SK-N-SH treated with all-trans-retinoic acid at 6 μM for 48 hours (cell line): Measurements from ENCODE around the gene TNFRSF1B.

Experiments
- ATAC-seq: fragments of 200-7000 bp; cut with Tn5 transposase; 3 replicates; pipeline ENCODE4 v1.9.1; 2020; ENCODE audit warnings: mild to moderate bottlenecking, moderate library complexity
- ARNTL ChIP-seq: fragments of 450-650 bp; formaldehyde crosslinking; IDR thresholded peaks from 2 replicates; pipeline ENCODE4 v1.5.0; 2020; ENCODE audit warnings: low read depth, mild to moderate bottlenecking, moderate library complexity, borderline replicate concordance
- CSDC2 ChIP-seq: fragments of 250-450 bp; sonication (Bioruptor Pico); IDR thresholded peaks from 2 replicates; pipeline ENCODE4 v1.5.0; 2020; ENCODE audit warnings: mild to moderate bottlenecking, moderate library complexity
- ESRRG ChIP-seq: fragments of 250-450 bp; sonication (Bioruptor Pico); IDR thresholded peaks from 2 replicates; pipeline ENCODE4 v1.6.1; 2021; ENCODE audit warnings: mild to moderate bottlenecking
- GLIS3 ChIP-seq: fragments of 250-450 bp; sonication (Bioruptor Pico); IDR thresholded peaks from 2 replicates; pipeline ENCODE4 v1.5.0; 2020; ENCODE audit warnings: mild to moderate bottlenecking, moderate library complexity
- ISL1 ChIP-seq: fragments of 250-450 bp; sonication (Bioruptor Pico); IDR thresholded peaks from 2 replicates; pipeline ENCODE4 v2.1.2; 2022; ENCODE audit warnings: mild to moderate bottlenecking, moderate library complexity
- OSR1 ChIP-seq: fragments of 250-450 bp; sonication (Bioruptor Pico); IDR thresholded peaks from 2 replicates; pipeline ENCODE4 v1.8.0; 2022; ENCODE audit warnings: moderate library complexity, mild to moderate bottlenecking, inconsistent platforms
- PPARA ChIP-seq: fragments of 250-450 bp; sonication (Bioruptor Pico); IDR thresholded peaks from 2 replicates; pipeline ENCODE4 v1.5.0; 2020; ENCODE audit warnings: mild to moderate bottlenecking, borderline replicate concordance
- RARB ChIP-seq: fragments of 250-450 bp; sonication (Bioruptor Pico); IDR thresholded peaks from 2 replicates; pipeline ENCODE4 v1.8.0; 2021; ENCODE audit warnings: mild to moderate bottlenecking, moderate library complexity
- SNAI2 ChIP-seq: fragments of 250-450 bp; sonication (Bioruptor Pico); IDR thresholded peaks from 2 replicates; pipeline ENCODE4 v1.5.0; 2020; ENCODE audit warnings: mild to moderate bottlenecking, moderate library complexity
- TCF4 ChIP-seq: fragments of 250-450 bp; sonication (Bioruptor Pico); IDR thresholded peaks from 2 replicates; pipeline ENCODE4 v1.8.0; 2021; ENCODE audit warnings: mild to moderate bottlenecking, moderate library complexity, borderline replicate concordance
- TOX ChIP-seq: fragments of 250-450 bp; sonication (Bioruptor Pico); IDR thresholded peaks from 2 replicates; pipeline ENCODE4 v1.8.0; 2021; ENCODE audit warnings: mild to moderate bottlenecking, moderate library complexity, borderline replicate concordance
- ZC3H10 ChIP-seq: fragments of 250-450 bp; sonication (Bioruptor Pico); IDR thresholded peaks from 2 replicates; pipeline ENCODE4 v1.5.1; 2021; ENCODE audit warnings: mild to moderate bottlenecking, moderate library complexity
- ZFP3 ChIP-seq: fragments of 250-450 bp; sonication (Bioruptor Pico); IDR thresholded peaks from 2 replicates; pipeline ENCODE4 v1.5.0; 2020; ENCODE audit warnings: mild to moderate bottlenecking, moderate library complexity
- ZFP30 ChIP-seq: fragments of 450-650 bp; formaldehyde crosslinking; IDR thresholded peaks from 2 replicates; pipeline ENCODE4 v1.5.0; 2022; ENCODE audit warnings: mild to moderate bottlenecking, moderate library complexity
- ZNF565 ChIP-seq: fragments of 450-650 bp; formaldehyde crosslinking; conservative IDR thresholded peaks from 2 replicates; pipeline ENCODE4 v1.5.0; 2020; ENCODE audit warnings: low read depth, mild to moderate bottlenecking, moderate library complexity
- ZNF70 ChIP-seq: fragments of 450-650 bp; formaldehyde crosslinking; IDR thresholded peaks from 2 replicates; pipeline ENCODE4 v1.5.0; 2020; ENCODE audit warnings: mild to moderate bottlenecking, moderate library complexity
- ZNF8 ChIP-seq: fragments of 450-650 bp; formaldehyde crosslinking; IDR thresholded peaks from 2 replicates; pipeline ENCODE4 v1.5.0; 2020; ENCODE audit warnings: mild to moderate bottlenecking, moderate library complexity
- TF ChIP-seq, protein P1 (sequence below): fragments of 250-450 bp; sonication (Bioruptor Pico); IDR thresholded peaks from 2 replicates; pipeline ENCODE4 v1.5.1; 2021; ENCODE audit warnings: mild to moderate bottlenecking, moderate library complexity
- TF ChIP-seq, protein P2 (sequence below): fragments of 250-450 bp; sonication (Bioruptor Pico); IDR thresholded peaks from 2 replicates; pipeline ENCODE4 v1.5.1; 2020; ENCODE audit warnings: low read depth, mild to moderate bottlenecking, moderate library complexity
- TF ChIP-seq, protein P3 (sequence below): fragments of 250-450 bp; sonication (Bioruptor Pico); IDR thresholded peaks from 2 replicates; pipeline ENCODE4 v1.5.0; 2020; ENCODE audit warnings: mild to moderate bottlenecking, moderate library complexity
- TF ChIP-seq, protein P4 (sequence below): fragments of 250-450 bp; sonication (Bioruptor Pico); IDR thresholded peaks from 2 replicates; pipeline ENCODE4 v1.8.0; 2020; ENCODE audit warnings: mild to moderate bottlenecking, moderate library complexity, borderline replicate concordance

TNFRSF1B gene

DNA sequence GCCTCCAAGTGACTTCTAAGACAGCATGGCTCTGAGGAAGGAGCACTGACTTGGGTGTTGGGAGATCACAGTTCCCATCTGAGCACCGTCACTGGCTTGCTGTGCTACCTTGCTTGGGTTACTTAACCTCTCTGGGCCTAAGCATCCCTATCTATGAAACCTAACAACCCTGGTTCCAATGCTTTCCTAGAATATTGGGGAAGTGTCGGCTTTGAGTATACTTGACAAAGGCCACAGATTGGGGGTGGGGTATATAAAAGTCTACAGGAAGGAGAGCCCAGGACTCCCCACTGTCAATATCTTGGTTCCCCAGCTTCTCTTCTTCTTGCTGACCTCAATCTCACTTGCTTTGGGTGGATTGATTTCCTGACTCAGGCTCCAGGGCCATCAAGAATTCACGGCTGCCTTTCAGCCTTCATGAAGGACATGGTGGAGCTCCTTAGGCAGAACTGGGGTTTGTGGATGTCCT lies 6.3 kb downstream of the TNFRSF1B start:
- no peak for ATAC-seq
- TF ChIP-seq TCF4 (CRISPR knock-in tag), result no peak
- no peak for TF ChIP-seq ISL1 (CRISPR knock-in tag)
- no peak for TF ChIP-seq ZC3H10 (CRISPR knock-in tag)
- TF ChIP-seq ZNF8 (CRISPR knock-in tag), result no peak
- TF ChIP-seq ZNF565, result no peak
- TF ChIP-seq, protein P1, sequence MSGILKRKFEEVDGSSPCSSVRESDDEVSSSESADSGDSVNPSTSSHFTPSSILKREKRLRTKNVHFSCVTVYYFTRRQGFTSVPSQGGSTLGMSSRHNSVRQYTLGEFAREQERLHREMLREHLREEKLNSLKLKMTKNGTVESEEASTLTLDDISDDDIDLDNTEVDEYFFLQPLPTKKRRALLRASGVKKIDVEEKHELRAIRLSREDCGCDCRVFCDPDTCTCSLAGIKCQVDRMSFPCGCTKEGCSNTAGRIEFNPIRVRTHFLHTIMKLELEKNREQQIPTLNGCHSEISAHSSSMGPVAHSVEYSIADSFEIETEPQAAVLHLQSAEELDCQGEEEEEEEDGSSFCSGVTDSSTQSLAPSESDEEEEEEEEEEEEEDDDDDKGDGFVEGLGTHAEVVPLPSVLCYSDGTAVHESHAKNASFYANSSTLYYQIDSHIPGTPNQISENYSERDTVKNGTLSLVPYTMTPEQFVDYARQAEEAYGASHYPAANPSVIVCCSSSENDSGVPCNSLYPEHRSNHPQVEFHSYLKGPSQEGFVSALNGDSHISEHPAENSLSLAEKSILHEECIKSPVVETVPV (CRISPR knock-in tag), result no peak
- no peak for TF ChIP-seq PPARA (CRISPR knock-in tag)
- TF ChIP-seq, all 23 proteins: peak for 0

DNA sequence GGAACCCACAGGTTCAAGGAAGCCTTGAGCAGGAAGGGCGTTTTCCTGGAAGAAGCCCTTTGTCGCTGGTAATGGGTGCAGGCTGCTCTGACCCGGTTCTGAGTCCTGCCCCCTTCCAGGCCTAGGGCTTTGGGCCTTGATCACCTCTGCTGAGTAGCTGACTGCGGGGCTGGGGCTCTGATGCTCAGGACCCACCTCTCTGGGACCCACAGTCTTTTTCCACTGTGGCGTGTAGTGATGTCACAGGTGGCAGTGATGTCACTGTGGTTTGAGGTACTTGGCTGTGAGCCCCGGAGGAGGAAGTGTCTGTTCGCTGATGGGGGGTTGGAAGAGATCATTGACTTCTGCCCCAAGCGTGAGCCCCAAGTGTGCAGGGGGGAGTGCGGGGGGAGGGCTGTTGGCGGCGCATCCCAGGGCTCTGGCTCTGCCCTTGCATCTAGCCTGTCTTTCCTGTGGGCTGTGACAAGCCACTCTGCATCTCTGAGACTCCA lies 6.9 kb downstream of the TNFRSF1B start:
- ATAC-seq, result no peak
- TF ChIP-seq RARB (CRISPR knock-in tag), result no peak

DNA sequence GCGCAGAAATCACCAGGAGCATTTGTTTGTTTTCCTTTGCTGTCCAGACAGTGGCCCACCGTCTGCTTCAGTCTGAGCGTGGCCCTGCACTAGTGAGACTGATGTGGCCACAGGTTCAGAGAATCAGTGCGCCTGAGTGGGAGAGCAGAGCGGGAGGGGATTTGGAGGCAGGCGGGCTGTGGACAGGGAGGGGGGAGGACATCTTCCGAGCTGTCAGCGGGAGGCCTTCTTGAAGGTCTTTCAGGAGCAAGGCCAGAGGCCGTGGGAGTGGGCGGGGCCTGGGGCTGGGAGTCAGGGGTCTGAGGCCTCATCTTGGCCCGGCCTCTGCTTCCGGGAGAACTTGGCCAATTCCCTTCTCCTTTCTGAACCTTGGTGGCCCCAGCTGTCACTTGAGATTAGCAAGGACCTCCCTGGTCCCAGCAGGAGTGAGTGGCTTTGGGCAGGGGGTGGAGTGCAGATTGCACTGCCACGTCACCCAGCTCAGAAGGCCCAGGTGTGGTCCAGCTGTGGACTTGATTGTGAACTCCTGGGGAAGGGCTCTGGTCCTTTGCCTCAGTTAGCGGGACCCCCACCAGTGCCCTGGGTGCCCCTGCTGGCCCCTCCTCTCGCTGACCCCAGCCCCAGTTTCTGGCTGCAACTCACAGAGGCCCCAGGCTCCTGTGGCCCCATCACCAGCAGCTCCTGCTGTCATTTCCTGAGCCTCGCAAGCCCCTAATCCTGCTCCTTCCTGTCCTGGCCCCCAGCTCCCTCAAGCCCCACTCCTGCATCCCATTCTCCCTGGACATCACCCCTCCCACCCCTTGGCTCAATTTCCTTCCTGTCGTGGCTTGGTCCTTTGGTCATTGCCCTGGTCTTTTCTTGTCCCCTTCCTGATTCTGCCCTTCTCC lies 8.4 kb downstream of the TNFRSF1B start:
- TF ChIP-seq SNAI2 (CRISPR knock-in tag) (no peak), TCF4 (CRISPR knock-in tag) (no peak), ZFP30 (CRISPR knock-in tag) (no peak), ESRRG (CRISPR knock-in tag) (no peak), ZC3H10 (CRISPR knock-in tag) (no peak), ZNF8 (CRISPR knock-in tag) (no peak), CSDC2 (CRISPR knock-in tag) (no peak), ARNTL (CRISPR knock-in tag) (no peak), OSR1 (CRISPR knock-in tag) (no peak), RARB (CRISPR knock-in tag) (no peak), ISL1 (CRISPR knock-in tag) (no peak), TOX (CRISPR knock-in tag) (no peak), GLIS3 (CRISPR knock-in tag) (no peak), ZNF565 (no peak)
- TF ChIP-seq, protein P2, sequence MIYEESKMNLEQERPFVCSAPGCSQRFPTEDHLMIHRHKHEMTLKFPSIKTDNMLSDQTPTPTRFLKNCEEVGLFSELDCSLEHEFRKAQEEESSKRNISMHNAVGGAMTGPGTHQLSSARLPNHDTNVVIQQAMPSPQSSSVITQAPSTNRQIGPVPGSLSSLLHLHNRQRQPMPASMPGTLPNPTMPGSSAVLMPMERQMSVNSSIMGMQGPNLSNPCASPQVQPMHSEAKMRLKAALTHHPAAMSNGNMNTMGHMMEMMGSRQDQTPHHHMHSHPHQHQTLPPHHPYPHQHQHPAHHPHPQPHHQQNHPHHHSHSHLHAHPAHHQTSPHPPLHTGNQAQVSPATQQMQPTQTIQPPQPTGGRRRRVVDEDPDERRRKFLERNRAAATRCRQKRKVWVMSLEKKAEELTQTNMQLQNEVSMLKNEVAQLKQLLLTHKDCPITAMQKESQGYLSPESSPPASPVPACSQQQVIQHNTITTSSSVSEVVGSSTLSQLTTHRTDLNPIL (CRISPR knock-in tag), result no peak
- TF ChIP-seq, protein P3, sequence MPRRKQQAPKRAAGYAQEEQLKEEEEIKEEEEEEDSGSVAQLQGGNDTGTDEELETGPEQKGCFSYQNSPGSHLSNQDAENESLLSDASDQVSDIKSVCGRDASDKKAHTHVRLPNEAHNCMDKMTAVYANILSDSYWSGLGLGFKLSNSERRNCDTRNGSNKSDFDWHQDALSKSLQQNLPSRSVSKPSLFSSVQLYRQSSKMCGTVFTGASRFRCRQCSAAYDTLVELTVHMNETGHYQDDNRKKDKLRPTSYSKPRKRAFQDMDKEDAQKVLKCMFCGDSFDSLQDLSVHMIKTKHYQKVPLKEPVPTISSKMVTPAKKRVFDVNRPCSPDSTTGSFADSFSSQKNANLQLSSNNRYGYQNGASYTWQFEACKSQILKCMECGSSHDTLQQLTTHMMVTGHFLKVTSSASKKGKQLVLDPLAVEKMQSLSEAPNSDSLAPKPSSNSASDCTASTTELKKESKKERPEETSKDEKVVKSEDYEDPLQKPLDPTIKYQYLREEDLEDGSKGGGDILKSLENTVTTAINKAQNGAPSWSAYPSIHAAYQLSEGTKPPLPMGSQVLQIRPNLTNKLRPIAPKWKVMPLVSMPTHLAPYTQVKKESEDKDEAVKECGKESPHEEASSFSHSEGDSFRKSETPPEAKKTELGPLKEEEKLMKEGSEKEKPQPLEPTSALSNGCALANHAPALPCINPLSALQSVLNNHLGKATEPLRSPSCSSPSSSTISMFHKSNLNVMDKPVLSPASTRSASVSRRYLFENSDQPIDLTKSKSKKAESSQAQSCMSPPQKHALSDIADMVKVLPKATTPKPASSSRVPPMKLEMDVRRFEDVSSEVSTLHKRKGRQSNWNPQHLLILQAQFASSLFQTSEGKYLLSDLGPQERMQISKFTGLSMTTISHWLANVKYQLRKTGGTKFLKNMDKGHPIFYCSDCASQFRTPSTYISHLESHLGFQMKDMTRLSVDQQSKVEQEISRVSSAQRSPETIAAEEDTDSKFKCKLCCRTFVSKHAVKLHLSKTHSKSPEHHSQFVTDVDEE (CRISPR knock-in tag), result no peak
- TF ChIP-seq, protein P1 (CRISPR knock-in tag), result no peak
- no peak for ATAC-seq

DNA sequence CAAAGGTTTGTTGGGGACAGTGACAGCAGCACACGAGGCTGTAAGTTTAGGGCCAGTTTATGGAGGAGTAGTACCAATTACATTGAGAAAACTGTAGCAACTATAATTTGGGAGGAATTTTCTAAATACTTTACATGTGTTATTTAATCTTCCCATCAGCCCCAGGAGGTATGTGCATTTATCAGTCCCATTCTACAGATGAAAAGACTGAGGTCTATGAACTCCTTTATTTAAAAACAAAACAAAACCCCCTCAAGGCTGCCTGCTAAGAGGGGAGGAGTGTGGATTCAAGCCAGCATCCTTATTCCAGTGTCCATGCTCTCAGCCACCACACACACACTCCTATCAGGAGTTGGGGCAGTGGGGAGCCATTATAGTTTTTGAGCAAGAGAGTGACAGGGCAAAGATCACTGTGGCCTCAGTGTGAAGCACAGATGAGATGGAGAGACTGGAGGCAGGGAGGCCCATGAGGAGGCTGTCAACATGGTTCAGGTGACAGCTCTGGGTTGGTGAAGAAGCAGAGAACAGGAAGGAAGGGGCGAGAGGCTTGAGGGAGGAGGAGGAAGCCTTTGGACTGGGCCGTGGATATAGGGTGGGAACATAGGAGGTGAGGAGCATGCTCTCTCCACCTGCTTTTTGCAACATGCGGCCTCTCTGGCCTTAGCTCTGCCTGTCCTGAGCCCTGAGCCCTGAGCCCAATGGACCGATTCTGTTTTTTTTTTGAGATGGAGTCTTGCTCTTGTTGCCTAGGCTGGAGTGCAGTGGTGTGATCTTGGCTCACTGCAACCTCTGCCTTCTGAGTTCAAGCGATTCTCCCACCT lies 9.7 kb downstream of the TNFRSF1B start:
- ATAC-seq, result no peak
- no peak for TF ChIP-seq TCF4 (CRISPR knock-in tag)
- TF ChIP-seq ZNF70 (CRISPR knock-in tag), result no peak
- no peak for TF ChIP-seq ZC3H10 (CRISPR knock-in tag)
- no peak for TF ChIP-seq PPARA (CRISPR knock-in tag)
- no peak for TF ChIP-seq TOX (CRISPR knock-in tag)
- no peak for TF ChIP-seq ISL1 (CRISPR knock-in tag)
- TF ChIP-seq, protein P4, sequence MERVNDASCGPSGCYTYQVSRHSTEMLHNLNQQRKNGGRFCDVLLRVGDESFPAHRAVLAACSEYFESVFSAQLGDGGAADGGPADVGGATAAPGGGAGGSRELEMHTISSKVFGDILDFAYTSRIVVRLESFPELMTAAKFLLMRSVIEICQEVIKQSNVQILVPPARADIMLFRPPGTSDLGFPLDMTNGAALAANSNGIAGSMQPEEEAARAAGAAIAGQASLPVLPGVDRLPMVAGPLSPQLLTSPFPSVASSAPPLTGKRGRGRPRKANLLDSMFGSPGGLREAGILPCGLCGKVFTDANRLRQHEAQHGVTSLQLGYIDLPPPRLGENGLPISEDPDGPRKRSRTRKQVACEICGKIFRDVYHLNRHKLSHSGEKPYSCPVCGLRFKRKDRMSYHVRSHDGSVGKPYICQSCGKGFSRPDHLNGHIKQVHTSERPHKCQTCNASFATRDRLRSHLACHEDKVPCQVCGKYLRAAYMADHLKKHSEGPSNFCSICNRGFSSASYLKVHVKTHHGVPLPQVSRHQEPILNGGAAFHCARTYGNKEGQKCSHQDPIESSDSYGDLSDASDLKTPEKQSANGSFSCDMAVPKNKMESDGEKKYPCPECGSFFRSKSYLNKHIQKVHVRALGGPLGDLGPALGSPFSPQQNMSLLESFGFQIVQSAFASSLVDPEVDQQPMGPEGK (CRISPR knock-in tag), result no peak
- TF ChIP-seq, protein P2 (CRISPR knock-in tag), result no peak
- no peak for TF ChIP-seq ZNF8 (CRISPR knock-in tag)
- no peak for TF ChIP-seq ARNTL (CRISPR knock-in tag)
- no peak for TF ChIP-seq ESRRG (CRISPR knock-in tag)
- TF ChIP-seq ZFP3, result no peak
- TF ChIP-seq RARB (CRISPR knock-in tag), result no peak
